Chondrocyte (in vitro differentiated cells): Measurements from ENCODE around the gene AADAT. TPM values are rescaled to one million over a fixed set of nuclear protein-coding genes. Genes with fewer than 3 reads are reported as not detected.

Experiments used
- DNase-seq: peaks from one replicate; pipeline ENCODE4 v3.0.0; 2021; ENCODE audit warnings: mixed read lengths, low spot score
- H3K27ac Mint-ChIP-seq: one replicate; pipeline ENCODE4 v1.8.0; 2021; ENCODE audit warnings: mild to moderate bottlenecking, moderate library complexity, mixed read lengths; ENCODE audit not compliant: unreplicated experiment
- H3K27me3 Mint-ChIP-seq: 2 replicates; pipeline ENCODE4 v1.8.0; 2021; ENCODE audit warnings: low read depth, mixed read lengths
- H3K36me3 Mint-ChIP-seq: 2 replicates; pipeline ENCODE4 v1.8.0; 2021; ENCODE audit warnings: low read depth, mixed read lengths
- H3K4me1 Mint-ChIP-seq: 2 replicates; pipeline ENCODE4 v1.8.0; 2021; ENCODE audit warnings: low read depth, mild to moderate bottlenecking, mixed read lengths
- H3K4me3 Mint-ChIP-seq: one replicate; pipeline ENCODE4 v1.8.0; 2021; ENCODE audit warnings: mild to moderate bottlenecking, moderate library complexity, mixed read lengths; ENCODE audit not compliant: unreplicated experiment
- H3K9me3 Mint-ChIP-seq: 2 replicates; pipeline ENCODE4 v1.8.0; 2021; ENCODE audit warnings: low read depth, mixed read lengths
- CTCF ChIP-seq: fragments of 200-600 bp; sonication (generic); IDR thresholded peaks from 2 replicates; pipeline ENCODE4 v1.5.0; 2021; ENCODE audit warnings: antibody characterized with exemption, mild to moderate bottlenecking, moderate library complexity
- total RNA-seq: library from RNA; stranded (reverse); gene quantifications from 3 replicates; pipeline ENCODE4 v1.2.1, GENCODE V29; 2021

AADAT gene
- total RNA-seq, 1 donor from 2014 or later = 13.2 TPM

- TF ChIP-seq CTCF = no peak
- H3K36me3 Mint-ChIP-seq = peaks cover 19% of the 10 kb centered on the region
These were observed 30.9 kb downstream of the AADAT start for GRCh38 chr4:170058826-170059225.

DNA sequence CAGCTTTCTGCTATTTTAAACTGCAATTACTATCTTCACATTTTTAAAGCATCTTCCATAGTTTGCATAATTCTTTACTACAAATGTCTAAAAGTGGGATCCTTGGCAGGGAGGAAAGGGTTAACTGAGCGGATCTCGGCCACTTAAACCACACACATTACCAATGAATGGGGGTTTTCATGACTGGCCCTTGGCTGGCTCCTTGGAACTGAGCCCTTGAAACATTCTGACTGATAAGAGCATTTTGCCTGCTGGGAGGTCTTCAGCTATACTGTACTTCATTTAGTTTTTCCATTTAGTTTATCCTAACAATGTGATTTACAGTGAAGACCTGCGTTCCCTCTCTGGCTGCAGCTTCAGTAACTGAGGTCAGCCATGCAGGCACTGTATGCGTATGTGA is 31.9 kb downstream of the AADAT start:
- DNase-seq = no peak
- Mint-ChIP-seq H3K4me3 (no peak overlapping the region), H3K27me3 (no peaks in the 10 kb centered on the region), H3K9me3 (no peaks in the 10 kb centered on the region), H3K36me3 (peaks cover 17% of the 10 kb centered on the region), H3K4me1 (no peaks in the 10 kb centered on the region), H3K27ac (no peak overlapping the region)
- TF ChIP-seq CTCF = no peak

More at GRCh38 chr4:170058826-170059225, 30.9 kb downstream of the AADAT start:
- no peaks in the 10 kb centered on the region for H3K9me3 Mint-ChIP-seq
- no peak overlapping the region for H3K4me3 Mint-ChIP-seq
- no peaks in the 10 kb centered on the region for H3K27me3 Mint-ChIP-seq
- no peak overlapping the region for H3K27ac Mint-ChIP-seq
- H3K4me1 Mint-ChIP-seq = no peaks in the 10 kb centered on the region
- DNase-seq = no peak

- Mint-ChIP-seq H3K27me3 (peaks cover 9% of the 10 kb centered on the region), H3K36me3 (peaks cover 3% of the 10 kb centered on the region)
- no peak for DNase-seq
These were observed 36.8 kb downstream of the AADAT start for GRCh38 chr4:170052919-170053318.

GRCh38 chr4:170051402-170051801 is 38.4 kb downstream of the AADAT start:
- no peak for DNase-seq
- H3K36me3 Mint-ChIP-seq = peaks cover 1% of the 10 kb centered on the region
- no peak overlapping the region for H3K4me3 Mint-ChIP-seq
- H3K4me1 Mint-ChIP-seq = no peaks in the 10 kb centered on the region
- H3K27me3 Mint-ChIP-seq = peaks cover 11% of the 10 kb centered on the region
- H3K9me3 Mint-ChIP-seq = no peaks in the 10 kb centered on the region
- no peak for TF ChIP-seq CTCF
- H3K27ac Mint-ChIP-seq = no peak overlapping the region

More at GRCh38 chr4:170052919-170053318, 36.8 kb downstream of the AADAT start:
- no peak overlapping the region for H3K4me3 Mint-ChIP-seq
- no peak for TF ChIP-seq CTCF
- no peak overlapping the region for H3K27ac Mint-ChIP-seq
- H3K9me3 Mint-ChIP-seq = no peaks in the 10 kb centered on the region
- H3K4me1 Mint-ChIP-seq = no peaks in the 10 kb centered on the region

- peaks cover 11% of the 10 kb centered on the region for H3K27me3 Mint-ChIP-seq
- no peaks in the 10 kb centered on the region for H3K4me1 Mint-ChIP-seq
- no peak overlapping the region for H3K27ac Mint-ChIP-seq
- no peak for DNase-seq
- peaks cover 1% of the 10 kb centered on the region for H3K36me3 Mint-ChIP-seq
- no peaks in the 10 kb centered on the region for H3K9me3 Mint-ChIP-seq
- H3K4me3 Mint-ChIP-seq = no peak overlapping the region
- no peak for TF ChIP-seq CTCF
These were observed 40.0 kb downstream of the AADAT start for GRCh38 chr4:170049766-170050165.
